ENCODE data around the gene GMCL1.
"Not testable (repeated sequence)": the region's sequence is repeated elsewhere in the genome, so short reads cannot be mapped to it uniquely, and the experiment has no call there.

The GMCL1 gene

GRCh38 chr2:69889302-69889701 is 59.8 kb downstream of the GMCL1 start:
- Histone ChIP-seq H3K4me2 (ENCODE audit: low read length) (no peak overlapping the region), H3K27ac (ENCODE audit: low read depth, low read length, poor library complexity, severe bottlenecking) (no peak overlapping the region), H3K79me2 (ENCODE audit: insufficient read depth, low read length) (peaks cover 5% of the 10 kb centered on the region), H3K9me3 (ENCODE audit: low read length) (0 out of 2 replicates have a peak, but pooled peaks cover 5% of the 10 kb centered on the region), H4K20me1 (ENCODE audit: insufficient read depth, low read length) (no peaks in the 10 kb centered on the region), H2AFZ (ENCODE audit: low read length) (no peak overlapping the region), H3F3A (ENCODE audit: insufficient read depth, low read length) (no peaks in the 10 kb centered on the region), H3K27me3 (ENCODE audit: insufficient read depth, low read length) (peaks cover 3% of the 10 kb centered on the region; the same call in 1 of the 2 replicates), H3K4me3 (ENCODE audit: low read depth, low read length, poor library complexity, severe bottlenecking) (no peak overlapping the region), H3K9ac (ENCODE audit: low read length) (no peak overlapping the region), H3K4me1 (ENCODE audit: insufficient read depth, low read length, severe bottlenecking) (peaks cover 5% of the 10 kb centered on the region), H3K9me2 (ENCODE audit: low read depth, low read length) (no peaks in the 10 kb centered on the region), H3K36me3 (ENCODE audit: insufficient read depth, low read length) (no peaks in the 10 kb centered on the region; the same call in 1 of the 2 replicates)
- no peak for TF ChIP-seq EZH2 (IDR thresholded peaks at IDR 0.05; ENCODE audit: borderline replicate concordance, low read length)
- TF ChIP-seq CTCF (IDR thresholded peaks at IDR 0.05; ENCODE audit: low read length) = no peak

GRCh38 chr2:69890881-69891280 is 61.4 kb downstream of the GMCL1 start:
- Histone ChIP-seq H3K79me2 (ENCODE audit: insufficient read depth, low read length) (peaks cover 15% of the 10 kb centered on the region), H3K4me2 (ENCODE audit: low read length) (no peak overlapping the region), H4K20me1 (ENCODE audit: insufficient read depth, low read length) (no peaks in the 10 kb centered on the region), H3F3A (ENCODE audit: insufficient read depth, low read length) (no peaks in the 10 kb centered on the region), H3K4me1 (ENCODE audit: insufficient read depth, low read length, severe bottlenecking) (peaks cover 18% of the 10 kb centered on the region), H3K9me3 (ENCODE audit: low read length) (0 out of 2 replicates have a peak, but pooled peaks cover 5% of the 10 kb centered on the region), H2AFZ (ENCODE audit: low read length) (no peak overlapping the region), H3K4me3 (ENCODE audit: low read depth, low read length, poor library complexity, severe bottlenecking) (no peak overlapping the region), H3K27me3 (ENCODE audit: insufficient read depth, low read length) (peaks cover 3% of the 10 kb centered on the region; the same call in 1 of the 2 replicates), H3K9me2 (ENCODE audit: low read depth, low read length) (no peaks in the 10 kb centered on the region), H3K9ac (ENCODE audit: low read length) (no peak overlapping the region), H3K27ac (ENCODE audit: low read depth, low read length, poor library complexity, severe bottlenecking) (no peak overlapping the region), H3K36me3 (ENCODE audit: insufficient read depth, low read length) (peaks cover 7% of the 10 kb centered on the region)
- TF ChIP-seq CTCF (IDR thresholded peaks at IDR 0.05; ENCODE audit: low read length) (no peak), EZH2 (IDR thresholded peaks at IDR 0.05; ENCODE audit: borderline replicate concordance, low read length) (no peak)

- Histone ChIP-seq H2AFZ (ENCODE audit: low read length) (peak overlapping the region; percentile 100), H3K36me3 (ENCODE audit: insufficient read depth, low read length) (peaks cover 25% of the 10 kb centered on the region), H3K79me2 (ENCODE audit: insufficient read depth, low read length) (peaks cover 15% of the 10 kb centered on the region), H3K4me3 (ENCODE audit: low read depth, low read length, poor library complexity, severe bottlenecking) (peak overlapping the region; percentile 82), H3K4me1 (ENCODE audit: insufficient read depth, low read length, severe bottlenecking) (peaks cover 18% of the 10 kb centered on the region)
- H3K27ac ChIP-seq (ENCODE audit: low read depth, low read length, poor library complexity, severe bottlenecking); H3K9me2 ChIP-seq (ENCODE audit: low read depth, low read length); H3K27me3 ChIP-seq (ENCODE audit: insufficient read depth, low read length); H3K9me3 ChIP-seq (ENCODE audit: low read length); H3K4me2 ChIP-seq (ENCODE audit: low read length); H3F3A ChIP-seq (ENCODE audit: insufficient read depth, low read length); H3K9ac ChIP-seq (ENCODE audit: low read length); H4K20me1 ChIP-seq (ENCODE audit: insufficient read depth, low read length): not testable (repeated sequence)
These were observed 63.5 kb downstream of the GMCL1 start for GRCh38 chr2:69892838-69893424.
